HL-60/S4 treated with retinoic acid at 250 ng/mL for 4 days and 3 days (cell line): ENCODE data around the gene DHX32.
"Not testable (repeated sequence)": the region's sequence is repeated elsewhere in the genome, so short reads cannot be mapped to it uniquely, and the experiment has no call there.

Experiments
- in situ Hi-C: fragments of 300-500 bp; cut with MboI; formaldehyde crosslinking; loops from 2 replicates; pipeline ENCODE4 v1.7.0; 2022; ENCODE audit warnings: low sequenced_read_pairs

DHX32 gene

DNA sequence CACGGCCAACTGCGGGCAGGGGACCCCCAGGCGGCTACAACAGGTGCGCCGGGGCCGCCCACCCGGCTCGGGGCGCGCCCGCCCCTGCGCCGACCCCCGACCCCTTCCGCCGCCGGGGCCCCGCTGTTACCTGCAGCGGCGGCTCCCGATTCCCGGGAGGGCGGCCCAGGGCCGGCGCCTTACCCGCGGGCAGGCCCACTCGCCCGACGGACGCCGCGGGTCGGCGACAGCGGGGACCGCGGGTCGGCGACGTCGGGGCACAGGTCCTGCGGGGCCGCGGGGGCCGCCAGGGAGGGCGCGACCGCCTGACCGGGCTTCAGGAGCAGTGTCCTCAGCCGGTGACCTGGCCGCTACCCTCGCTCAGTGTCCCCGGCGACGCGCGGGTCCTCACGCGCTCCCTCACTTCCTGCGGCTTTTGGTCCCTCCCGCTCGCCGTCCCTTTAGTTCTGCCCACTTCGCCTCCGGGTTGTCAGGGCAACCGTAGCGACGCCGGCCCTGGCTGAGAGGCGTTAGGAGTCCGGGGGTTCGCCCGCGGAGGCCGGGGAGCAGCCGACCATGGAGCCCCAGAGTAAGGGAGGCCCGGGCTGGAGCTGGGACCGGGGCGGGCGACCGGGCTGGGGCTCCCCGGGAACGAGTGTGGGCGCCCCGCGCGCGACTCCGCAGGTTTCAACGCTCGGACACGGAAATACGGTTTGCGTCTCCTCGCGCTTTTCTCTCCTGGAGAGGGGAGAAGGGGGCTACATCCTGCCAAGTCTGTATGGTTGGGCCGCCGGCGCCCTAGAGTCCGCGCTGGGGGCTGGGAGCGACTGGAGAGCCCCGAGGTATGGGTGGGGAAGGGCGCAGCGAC lies 15.2 kb upstream of the DHX32 start, which contains the start of gene FANK1:
FANK1 (plus strand) TSS at position 477 of the 847 bp plus-strand sequence; CDS start at position 556, 79 bp downstream.
- in situ Hi-C loops: not testable (repeated sequence)

DNA sequence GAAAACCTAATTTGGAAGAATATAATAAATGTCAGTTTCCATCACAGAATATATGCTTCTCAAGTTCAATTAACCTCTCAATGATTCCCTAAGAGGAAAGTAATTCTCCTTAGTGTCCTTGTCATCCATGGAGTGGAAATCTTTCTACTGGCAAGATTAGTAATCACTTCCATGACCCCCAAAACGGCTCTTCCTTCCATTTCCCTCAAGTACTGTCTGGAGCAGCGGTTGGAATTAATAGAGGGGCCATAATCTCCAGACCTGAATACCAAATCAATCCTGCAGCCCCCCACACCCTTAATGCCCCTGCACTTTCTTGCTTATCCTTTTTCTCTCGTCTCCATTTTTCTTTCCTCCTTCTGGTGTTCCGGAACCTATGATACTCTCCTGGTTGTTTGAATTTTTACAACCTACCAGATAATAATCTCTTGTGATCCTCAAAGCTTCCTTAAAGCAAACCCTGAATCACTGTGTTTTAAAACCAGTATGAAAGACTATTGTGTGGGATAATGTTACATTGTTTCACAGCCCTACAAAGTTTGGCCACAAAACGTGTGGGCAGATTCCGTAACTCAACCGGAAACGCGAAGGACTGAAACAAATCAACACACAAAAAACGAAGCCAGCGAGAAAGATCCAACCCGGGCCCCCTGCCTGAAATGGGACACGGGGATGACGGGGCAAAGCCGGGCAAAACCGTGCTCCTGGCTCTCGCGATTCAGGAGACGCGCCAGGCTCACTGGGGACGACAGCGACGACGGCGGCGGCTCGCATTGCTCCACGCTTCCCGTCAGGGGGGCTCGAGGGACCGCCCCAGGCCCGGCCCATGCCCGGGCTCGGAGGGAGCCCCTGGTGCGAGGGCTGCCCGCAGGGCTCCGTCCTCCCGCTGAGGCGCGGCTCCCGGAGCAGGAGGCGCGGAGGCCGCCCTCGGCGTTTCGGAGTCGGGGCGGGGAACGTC lies 14.3 kb upstream of the DHX32 start:
- in situ Hi-C loops: not testable (repeated sequence)

GRCh38 chr10:125894176-125894575 lies 13.1 kb upstream of the DHX32 start:
- in situ Hi-C loops: not testable (repeated sequence)

- in situ Hi-C loops: not testable (repeated sequence)
Measured at GRCh38 chr10:125892402-125892801, 11.3 kb upstream of the DHX32 start.

DNA sequence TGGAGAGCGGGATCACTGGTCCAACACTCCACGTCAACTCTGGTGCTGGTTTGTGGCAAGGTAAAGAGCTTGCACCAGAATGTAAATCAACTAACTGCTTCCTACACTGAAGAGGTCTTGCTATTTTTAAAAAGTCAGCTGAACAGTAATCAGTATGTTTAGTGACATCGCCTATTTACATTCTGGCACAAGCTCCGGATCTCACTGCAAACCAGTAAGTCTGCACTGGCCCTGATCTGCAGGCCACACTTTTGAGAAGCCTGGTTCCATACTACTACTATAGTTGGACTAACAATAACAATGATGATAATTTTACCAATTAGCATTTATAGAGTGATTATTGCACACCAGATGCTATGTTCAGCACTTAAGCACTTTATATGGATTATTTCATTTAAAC lies 8.3 kb upstream of the DHX32 start:
- in situ Hi-C loops: not testable (repeated sequence)

DNA sequence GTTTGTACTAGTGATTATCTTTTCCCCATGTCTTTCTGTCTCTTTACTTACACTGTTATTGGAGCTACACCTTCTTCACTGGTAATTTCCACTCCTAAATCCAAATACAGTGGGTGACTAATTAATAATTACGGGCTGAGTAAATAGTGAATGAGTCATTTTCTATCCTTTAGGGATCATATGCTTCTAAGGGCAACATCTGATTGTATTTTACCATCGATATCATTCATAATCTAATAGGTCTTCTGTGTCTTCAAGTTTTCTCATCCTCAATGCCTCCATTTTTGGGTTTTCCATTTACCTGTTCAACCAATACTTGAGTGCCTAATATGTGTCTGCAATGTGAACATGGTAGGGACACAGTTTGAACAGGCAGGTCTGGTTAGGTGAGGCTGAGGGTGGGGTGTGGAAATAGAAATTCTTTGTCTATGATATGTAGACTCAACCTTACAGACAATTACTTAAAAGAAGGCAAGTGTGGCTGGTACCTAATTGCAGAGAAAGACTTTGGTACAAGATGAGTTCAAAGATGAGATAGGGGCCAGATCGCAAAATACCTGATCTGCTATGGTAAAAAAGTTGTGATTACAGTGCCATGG lies 5.9 kb upstream of the DHX32 start:
- in situ Hi-C loops: no loop called here

DNA sequence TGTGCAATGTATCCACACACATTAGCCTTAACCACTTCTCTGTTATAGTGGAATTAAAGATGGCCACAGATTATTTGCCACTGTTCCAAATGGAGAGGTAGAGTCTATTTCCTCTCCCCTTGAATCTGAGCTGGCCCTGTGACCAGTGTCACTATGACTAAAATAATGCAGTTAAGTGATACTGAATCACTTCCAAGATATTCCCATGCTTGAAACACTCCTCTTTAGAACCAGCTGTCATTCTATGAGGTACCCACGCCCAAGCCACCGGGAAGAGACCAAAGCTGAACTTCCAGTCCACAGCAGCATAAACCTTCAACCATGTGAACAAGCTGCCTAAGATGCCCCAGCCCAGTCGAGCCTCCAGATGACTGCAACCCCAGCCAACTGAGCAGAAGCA lies 2.1 kb upstream of the DHX32 start:
- in situ Hi-C loops: no loop called here

GRCh38 chr10:125882596-125882995 lies 1.5 kb upstream of the DHX32 start:
- in situ Hi-C loops: no loop called here

GRCh38 chr10:125880719-125881118 lies 373 bp downstream of the DHX32 start:
- in situ Hi-C loops: no loop called here

- in situ Hi-C loops: no loop called here
Measured at GRCh38 chr10:125878957-125879835, 1.9 kb downstream of the DHX32 start.

DNA sequence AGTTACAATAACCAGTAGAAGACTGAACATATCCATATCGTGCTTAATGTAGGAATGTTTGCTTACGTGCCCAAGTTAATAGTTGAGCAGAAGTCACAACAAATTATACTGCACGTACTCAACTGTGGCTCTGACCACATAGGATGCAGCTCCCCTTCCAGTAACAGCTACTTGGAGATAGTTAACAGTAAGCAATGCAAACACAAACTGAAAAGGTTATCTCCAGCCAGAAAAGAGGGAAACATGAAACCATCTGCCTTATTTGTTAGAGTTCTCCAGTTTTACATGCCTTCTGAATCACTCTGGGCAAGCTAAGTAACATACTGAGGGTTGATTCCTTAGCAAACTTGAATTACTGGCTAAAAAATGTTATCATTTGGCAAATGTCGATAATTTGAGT lies 9.8 kb downstream of the DHX32 start:
- in situ Hi-C loops: no loop called here

DNA sequence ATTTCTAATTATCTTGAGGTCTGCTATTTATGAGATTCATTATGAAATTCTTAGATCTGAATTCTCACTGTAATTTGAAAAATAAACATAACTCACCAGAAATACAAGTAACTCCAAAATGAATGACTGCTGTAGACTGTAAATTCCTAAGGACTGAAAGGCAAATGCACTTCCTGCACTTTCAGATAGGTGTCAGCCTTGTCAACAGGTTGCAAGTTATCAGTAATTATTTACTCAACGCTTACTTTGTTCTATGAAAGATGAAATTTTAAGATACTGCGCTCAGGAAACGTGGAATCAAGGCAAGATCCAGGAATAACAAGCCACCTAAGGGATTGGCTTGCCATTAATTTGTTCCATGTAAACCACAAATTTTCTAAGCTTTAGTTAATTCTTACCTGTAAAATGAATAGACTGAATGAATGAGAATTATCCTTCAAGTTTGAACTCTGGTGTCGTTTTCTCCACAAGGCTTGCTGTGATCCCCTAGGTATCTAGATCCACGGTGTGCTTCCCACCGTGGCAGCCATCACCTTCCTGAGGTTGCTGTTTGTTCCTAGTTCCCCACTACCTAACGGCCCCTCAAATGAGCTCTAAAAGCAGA lies 12.6 kb downstream of the DHX32 start:
- in situ Hi-C loops: no loop called here

- in situ Hi-C loops: no loop called here
Measured at GRCh38 chr10:125866421-125867029, 14.6 kb downstream of the DHX32 start.

DNA sequence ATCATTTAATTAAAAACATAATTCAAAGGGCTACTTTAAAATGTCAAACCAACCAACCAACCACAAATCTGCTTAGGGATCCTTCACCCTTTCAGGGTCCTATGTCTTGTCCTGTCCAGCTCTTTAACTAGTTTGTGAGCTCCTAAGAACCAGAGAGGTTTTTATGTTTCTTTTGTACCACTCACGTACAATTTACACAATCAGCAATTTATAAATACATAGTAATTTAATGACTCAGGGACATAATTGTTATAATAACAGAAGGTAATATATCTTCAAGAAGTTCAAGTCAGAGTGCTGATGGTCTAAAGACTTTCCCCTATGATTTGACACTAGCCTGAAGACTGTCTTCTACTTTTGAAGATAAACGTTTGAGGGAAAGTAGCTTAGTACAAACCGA lies 16.0 kb downstream of the DHX32 start:
- in situ Hi-C loops: no loop called here

GRCh38 chr10:125859128-125859817 lies 21.8 kb downstream of the DHX32 start:
- in situ Hi-C loops: no loop called here

DNA sequence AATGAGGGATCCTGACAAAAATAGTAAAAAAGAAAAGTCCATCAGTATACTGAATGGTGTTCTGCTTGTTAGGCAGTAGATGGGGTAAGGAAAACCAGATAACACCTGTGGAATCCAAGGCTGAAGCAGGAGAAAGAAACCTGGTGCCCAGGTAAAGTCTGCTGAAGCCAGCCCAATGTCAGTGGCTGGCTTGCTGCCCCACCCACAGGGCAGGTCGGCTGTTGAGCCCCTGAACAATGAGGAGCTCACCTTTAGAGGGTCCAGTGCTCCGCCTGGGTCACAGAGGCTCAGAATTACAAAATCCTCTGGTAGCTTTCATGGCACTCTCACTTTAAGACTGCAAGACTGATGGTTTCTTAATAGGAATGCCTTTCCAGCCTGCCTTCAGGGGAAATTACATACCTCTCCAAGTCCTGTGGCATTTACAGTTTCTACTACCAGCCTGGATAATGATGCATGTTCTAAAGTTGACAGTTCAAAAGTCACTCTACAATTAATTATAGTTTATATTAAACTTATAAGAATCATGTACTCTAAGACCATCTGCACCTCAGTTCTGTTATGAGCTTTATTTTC lies 23.8 kb downstream of the DHX32 start:
- in situ Hi-C loops: no loop called here

DNA sequence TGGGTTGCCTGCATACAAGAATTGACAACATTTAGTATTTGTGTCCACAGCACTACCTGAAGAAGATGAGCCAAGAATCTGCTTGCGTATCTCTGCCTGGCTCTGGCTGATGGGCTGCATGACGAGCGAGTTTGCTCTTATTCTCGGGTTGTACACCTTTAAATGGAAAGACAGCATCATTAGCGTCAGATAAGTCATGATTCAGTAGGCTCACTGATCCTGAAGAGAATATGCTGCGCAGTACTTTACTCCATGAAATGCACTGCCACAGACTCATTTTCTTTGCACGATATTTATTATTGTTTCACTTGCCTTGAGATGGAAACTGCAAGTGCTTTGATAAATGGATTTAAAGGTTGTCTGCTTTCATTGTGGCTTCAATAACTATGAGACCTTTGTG lies 28.6 kb downstream of the DHX32 start:
- in situ Hi-C loops: no loop called here
